HCT116 (cell line): ENCODE data around the gene ORAI1. TPM values are rescaled to one million over a fixed set of nuclear protein-coding genes. Genes with fewer than 3 reads are reported as not detected.
"Not testable (repeated sequence)": the region's sequence is repeated elsewhere in the genome, so short reads cannot be mapped to it uniquely, and the experiment has no call there.

Source experiments
- ATAC-seq: fragments of 200-7000 bp; cut with Tn5 transposase; 2 replicates; pipeline ENCODE4 v1.9.1; 2020; ENCODE audit warnings: mild to moderate bottlenecking, moderate library complexity
- BruUV-seq: library from RNA; stranded (reverse); fragments of 400-500 nt; replicated peaks from 2 replicates; lab custom pipeline; 2021; lab: Mats Ljungman, UMichigan
- CTCF ChIA-PET: fragments of 300-600 bp; sonication (Branson Sonifier 250); formaldehyde crosslinking; loops from one replicate; lab custom pipeline; 2021; ENCODE audit warnings: antibody characterized with exemption; lab: Charles Lee
- POLR2A ChIA-PET: fragments of 300-600, 350-600 bp; sonication (Branson Sonifier 250); formaldehyde crosslinking; loops from one replicate; lab custom pipeline; 2021; ENCODE audit warnings: antibody characterized with exemption; lab: Charles Lee
- RAD21 ChIA-PET, 2 experiments: fragments of 300-600 bp; sonication (Branson Sonifier 250); formaldehyde crosslinking; loops; one replicate each; lab custom pipeline; 2023; ENCODE audit warnings: low total read pairs in 2 of 2; ENCODE audit not compliant: uncharacterized antibody in 2 of 2, unreplicated experiment in 2 of 2, low non-redundant PET in 1 of 2; lab: Charles Lee
- DNase-seq: peaks from one replicate; pipeline ENCODE4 v3.0.0-alpha.2; 2010; ENCODE audit warnings: low read depth, low spot score
- H2AFZ ChIP-seq: fragments of 200-600 bp; shearing (Covaris generic), sonication (generic); 2 replicates; pipeline ENCODE4 v1.6.1; 2017; ENCODE audit warnings: low read depth, mixed run types, mixed read lengths, antibody characterized with exemption, low read length; ENCODE audit not compliant: poor library complexity, severe bottlenecking
- H3K27ac ChIP-seq: 2 replicates; pipeline ENCODE4 v1.5.1; 2012; ENCODE audit warnings: low read depth, low read length
- H3K27me3 ChIP-seq: fragments of 200-600 bp; sonication (generic); 2 replicates; pipeline ENCODE4 v1.6.1; 2016; ENCODE audit warnings: mixed run types, low read length, mixed read lengths; ENCODE audit not compliant: insufficient read depth
- H3K36me3 ChIP-seq, 2 experiments: fragments of 200-500 bp in 1 of 2; fragments of 200-600 bp in 1 of 2; sonication (Bioruptor generic) in 1 of 2; sonication (generic) in 1 of 2; 2 replicates each; pipeline versions ENCODE4 v1.5.1 to v1.6.1; 2014 to 2016; ENCODE audit warnings: low read length in 2 of 2, inconsistent platforms in 1 of 2, mixed read lengths in 1 of 2, mixed run types in 1 of 2; ENCODE audit not compliant: insufficient read depth in 2 of 2, control insufficient read depth in 1 of 2
- H3K4me1 ChIP-seq, 2 experiments: fragments of 200-600 bp in 1 of 2; sonication (generic) in 1 of 2; 2 replicates each; pipeline versions ENCODE4 v1.5.1 to v1.6.1; 2012 to 2017; ENCODE audit warnings: low read length in 2 of 2, inconsistent platforms in 1 of 2, mild to moderate bottlenecking in 1 of 2, mixed read lengths in 1 of 2, mixed run types in 1 of 2, moderate library complexity in 1 of 2; ENCODE audit not compliant: insufficient read depth in 2 of 2, control insufficient read depth in 1 of 2
- H3K4me2 ChIP-seq: fragments of 200-600 bp; sonication (generic); 2 replicates; pipeline ENCODE4 v1.6.1; 2017; ENCODE audit warnings: mixed run types, low read length, mixed read lengths
- H3K4me3 ChIP-seq, 2 experiments: fragments of 200-600 bp in 1 of 2; sonication (generic) in 1 of 2; replicated peaks in 1 of 2; 2 replicates each; pipeline ENCODE4 v1.5.1; 2011 to 2016; ENCODE audit warnings: low read length in 2 of 2, control low read depth in 1 of 2, low read depth in 1 of 2, mild to moderate bottlenecking in 1 of 2, mixed read lengths in 1 of 2, mixed run types in 1 of 2
- H3K79me2 ChIP-seq: fragments of 200-600 bp; sonication (generic); 2 replicates; pipeline ENCODE4 v1.6.1; 2017; ENCODE audit warnings: mild to moderate bottlenecking, mixed run types, low read length, moderate library complexity, mixed read lengths; ENCODE audit not compliant: insufficient read depth
- H3K9ac ChIP-seq: fragments of 200-600 bp; sonication (generic); 2 replicates; pipeline ENCODE4 v1.6.1; 2016; ENCODE audit warnings: low read length, mixed read lengths
- H3K9me2 ChIP-seq: fragments of 200-600 bp; sonication (generic), shearing (Covaris generic); 2 replicates; pipeline ENCODE4 v1.6.1; 2017; ENCODE audit warnings: mixed run types, mild to moderate bottlenecking, moderate library complexity; ENCODE audit not compliant: insufficient read depth
- H3K9me3 ChIP-seq, 2 experiments: fragments of 200-500 bp in 1 of 2; fragments of 200-600 bp in 1 of 2; sonication (Bioruptor generic) in 1 of 2; sonication (generic) in 1 of 2; 2 replicates each; pipeline ENCODE4 v1.6.1; 2014 to 2017; ENCODE audit warnings: low read length in 2 of 2, mixed read lengths in 2 of 2, inconsistent platforms in 1 of 2, low read depth in 1 of 2, mild to moderate bottlenecking in 1 of 2, mixed run types in 1 of 2, moderate library complexity in 1 of 2; ENCODE audit not compliant: control insufficient read depth in 1 of 2, insufficient read depth in 1 of 2
- H4K20me1 ChIP-seq: fragments of 200-600 bp; sonication (generic), shearing (Covaris generic); 2 replicates; pipeline ENCODE4 v1.6.1; 2017; ENCODE audit warnings: mixed run types, mild to moderate bottlenecking, moderate library complexity; ENCODE audit not compliant: insufficient read depth
- EGR1 ChIP-seq: IDR thresholded peaks from 2 replicates; pipeline ENCODE4 v1.6.1; 2012; ENCODE audit warnings: low read depth
- ELF1 ChIP-seq: IDR thresholded peaks from 2 replicates; pipeline ENCODE4 v1.6.1; 2012; ENCODE audit warnings: low read depth, borderline replicate concordance
- FOSL1 ChIP-seq: IDR thresholded peaks from 2 replicates; pipeline ENCODE4 v1.6.1; 2012; ENCODE audit warnings: low read depth
- JUND ChIP-seq: IDR thresholded peaks from 2 replicates; pipeline ENCODE4 v1.6.1; 2012
- POLR2A ChIP-seq: IDR thresholded peaks from 2 replicates; pipeline ENCODE4 v1.7.0; 2011; ENCODE audit warnings: borderline replicate concordance; ENCODE audit not compliant: insufficient read depth, insufficient read length; ENCODE audit errors: extremely low read depth
- POLR2AphosphoS5 ChIP-seq: IDR thresholded peaks from 2 replicates; pipeline ENCODE4 v1.6.1; 2011; ENCODE audit warnings: mild to moderate bottlenecking, low read depth, low read length, moderate library complexity
- SP1 ChIP-seq: IDR thresholded peaks from 2 replicates; pipeline ENCODE4 v1.6.1; 2012; ENCODE audit warnings: low read depth
- SRF ChIP-seq: IDR thresholded peaks from 2 replicates; pipeline ENCODE4 v1.6.1; 2012; ENCODE audit warnings: low read depth
- TCF7L2 ChIP-seq: IDR thresholded peaks from 2 replicates; pipeline ENCODE4 v1.7.0; 2011; ENCODE audit warnings: borderline replicate concordance, inconsistent platforms; ENCODE audit not compliant: insufficient read depth, insufficient read length; ENCODE audit errors: extremely low read depth
- YY1 ChIP-seq: IDR thresholded peaks from 2 replicates; pipeline ENCODE4 v1.6.1; 2011; ENCODE audit warnings: low read length, low read depth, moderate library complexity, mild to moderate bottlenecking; ENCODE audit not compliant: insufficient replicate concordance; ENCODE audit errors: extremely low read depth
- ZFX ChIP-seq: fragments of 450-650 bp; IDR thresholded peaks from 2 replicates; pipeline ENCODE4 v1.6.1; 2017
- intact Hi-C: fragments of 100-400 bp; cut with micrococcal nuclease; formaldehyde crosslinking; loops from 2 replicates; pipeline ENCODE4 v1.10.0; 2022
- total RNA-seq: library from RNA; stranded (reverse); gene quantifications from one replicate; pipeline ENCODE4 v1.2.1, GENCODE V29; 2021; ENCODE audit not compliant: unreplicated experiment
- TF ChIP-seq, protein P1 (sequence below): IDR thresholded peaks from 2 replicates; pipeline ENCODE4 v1.6.1; 2012
- TF ChIP-seq, protein P2 (sequence below): IDR thresholded peaks from 2 replicates; pipeline ENCODE4 v1.6.1; 2012

The ORAI1 gene
- total RNA-seq, 1 experiment from 2014 or later, result 20.2 TPM

DNA sequence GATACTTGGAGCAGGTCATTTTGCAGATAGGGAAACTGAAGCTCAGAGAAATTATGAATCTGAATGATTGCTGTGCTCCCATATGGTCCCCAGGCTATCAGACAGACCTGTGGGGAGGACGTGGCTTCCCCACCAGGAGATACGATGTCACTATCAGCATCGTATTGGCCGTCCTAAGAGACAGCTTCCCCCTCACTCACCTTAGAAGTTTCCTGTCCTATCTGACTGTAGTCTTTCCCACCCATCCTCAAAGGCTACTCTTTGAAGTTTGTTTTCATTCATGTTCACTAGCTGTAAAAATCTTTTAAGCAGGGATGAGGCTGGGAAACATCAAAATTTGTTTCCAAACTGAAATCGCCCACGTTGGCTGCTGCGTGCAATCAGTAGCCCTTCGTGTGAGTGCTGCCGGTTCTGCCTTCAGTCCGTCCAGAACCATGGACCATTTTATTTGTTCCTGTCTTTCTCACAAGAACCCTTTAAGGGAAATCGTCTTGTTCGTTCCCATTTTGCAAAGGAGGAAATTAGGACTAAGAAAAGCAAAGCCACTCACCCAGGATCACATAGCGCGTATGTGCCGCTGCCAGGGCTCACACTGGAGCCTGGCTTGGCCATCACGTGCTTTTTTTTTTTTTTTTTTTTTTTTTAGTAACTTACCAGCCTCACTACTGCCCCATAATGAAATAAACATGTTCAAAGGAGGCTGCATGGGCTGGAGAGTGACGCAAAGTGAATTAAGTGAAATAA, 44.5 kb upstream of the ORAI1 start:
- H3K9ac ChIP-seq, result no peak overlapping the region
- CTCF ChIA-PET, result no interaction called here
- BruUV-seq, result no TSS peak

DNA sequence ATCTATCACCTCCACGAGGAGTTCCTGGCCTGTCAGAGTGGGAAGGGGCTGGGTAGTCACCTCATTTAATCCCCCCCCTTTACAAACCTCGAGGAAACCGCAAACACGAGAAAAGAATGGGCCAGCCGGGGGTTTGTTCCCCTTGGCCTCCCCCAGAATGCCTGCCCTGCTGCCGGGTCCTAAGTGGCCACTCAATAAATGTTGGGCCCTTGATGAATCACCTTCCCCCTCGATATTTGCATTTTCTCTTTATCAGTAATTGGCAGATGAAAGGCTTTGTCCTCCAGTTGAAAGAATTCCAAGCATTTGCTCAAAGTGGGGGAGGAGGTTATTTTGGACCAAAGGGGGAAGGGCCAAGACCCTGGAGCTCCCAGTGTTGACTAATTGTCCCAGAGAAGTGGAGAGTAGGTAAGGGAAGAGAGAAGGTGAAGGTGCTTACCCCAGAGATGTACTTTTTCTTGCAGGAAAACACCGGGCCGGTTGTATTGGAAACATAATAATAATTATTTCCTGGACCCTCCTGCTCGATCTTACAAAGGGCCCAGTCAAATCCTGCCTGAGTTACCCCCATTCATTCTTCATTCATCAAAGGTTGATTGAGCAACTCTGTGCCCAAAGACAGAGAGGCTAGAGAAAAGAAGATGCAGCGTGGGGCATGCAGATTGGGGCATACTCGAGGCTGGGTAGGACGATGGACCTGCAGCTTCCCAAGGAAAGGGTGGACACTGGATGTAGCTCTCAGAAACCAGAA, 43.6 kb upstream of the ORAI1 start:
- H3K4me2 ChIP-seq, result peak overlapping the region; percentile 56
- TF ChIP-seq FOSL1 (no peak), YY1 (no peak), POLR2AphosphoS5 (no peak), POLR2A (no peak), TCF7L2 (peak; percentile 10)
- ChIA-PET POLR2A (no interaction called here), RAD21 (no interaction called here), CTCF (interaction anchor here (1.2 kb wide), 1 partner anchor 30 kb away, joined by 3 read pairs; no protein-coding TSS in a partner anchor)
- no peak overlapping the region for H2AFZ ChIP-seq
- DNase-seq, result no peak
- H3K27me3 ChIP-seq, result no peaks in the 10 kb centered on the region
- no peak overlapping the region for H3K9ac ChIP-seq
- H4K20me1 ChIP-seq, result no peaks in the 10 kb centered on the region
- no peaks in the 10 kb centered on the region for H3K36me3 ChIP-seq
- BruUV-seq, result no TSS peak
- H3K9me3 ChIP-seq, result no peaks in the 10 kb centered on the region
- no peak overlapping the region for H3K4me3 ChIP-seq
- no peak for ATAC-seq
- peaks cover 13 to 29% of the 10 kb centered on the region in 2 experiments for H3K4me1 ChIP-seq
- H3K27ac ChIP-seq, result no peak overlapping the region
- no peaks in the 10 kb centered on the region for H3K9me2 ChIP-seq
- no peaks in the 10 kb centered on the region for H3K79me2 ChIP-seq
- intact Hi-C loops, result no loop called here

More for the DNA sequence above, 44.5 kb upstream of the ORAI1 start:
- H4K20me1 ChIP-seq, result no peaks in the 10 kb centered on the region
- ATAC-seq, result no peak
- no peak for DNase-seq
- H3K4me3 ChIP-seq, result no peak overlapping the region
- ChIA-PET RAD21 (no interaction called here), POLR2A (no interaction called here)
- H3K9me2 ChIP-seq, result no peaks in the 10 kb centered on the region
- intact Hi-C loops, result loop anchor here (2.0 kb wide), 1 partner anchor 15 kb away; no protein-coding TSS in a partner anchor
- peak overlapping the region; percentile 56; the same call in 1 of the 2 replicates for H3K4me2 ChIP-seq
- H3K36me3 ChIP-seq, result no peaks in the 10 kb centered on the region
- no peak for TF ChIP-seq JUND
- TF ChIP-seq, protein P1, sequence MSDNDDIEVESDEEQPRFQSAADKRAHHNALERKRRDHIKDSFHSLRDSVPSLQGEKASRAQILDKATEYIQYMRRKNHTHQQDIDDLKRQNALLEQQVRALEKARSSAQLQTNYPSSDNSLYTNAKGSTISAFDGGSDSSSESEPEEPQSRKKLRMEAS, result no peak
- no peak for TF ChIP-seq ZFX
- TF ChIP-seq, protein P2, sequence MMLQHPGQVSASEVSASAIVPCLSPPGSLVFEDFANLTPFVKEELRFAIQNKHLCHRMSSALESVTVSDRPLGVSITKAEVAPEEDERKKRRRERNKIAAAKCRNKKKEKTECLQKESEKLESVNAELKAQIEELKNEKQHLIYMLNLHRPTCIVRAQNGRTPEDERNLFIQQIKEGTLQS, result no peak
- TF ChIP-seq SP1, result no peak
- TF ChIP-seq EGR1, result no peak
- TF ChIP-seq YY1, result no peak
- no peak for TF ChIP-seq SRF
- TF ChIP-seq ELF1, result no peak
- TF ChIP-seq, all 23 proteins: peak for 0
- H3K9me3 ChIP-seq, result no peaks in the 10 kb centered on the region
- H3K27me3 ChIP-seq, result no peaks in the 10 kb centered on the region
- no peak overlapping the region for H3K27ac ChIP-seq
- no peak overlapping the region for H2AFZ ChIP-seq
- H3K4me1 ChIP-seq, result peaks cover 13 to 29% of the 10 kb centered on the region in 2 experiments
- no peaks in the 10 kb centered on the region for H3K79me2 ChIP-seq

DNA sequence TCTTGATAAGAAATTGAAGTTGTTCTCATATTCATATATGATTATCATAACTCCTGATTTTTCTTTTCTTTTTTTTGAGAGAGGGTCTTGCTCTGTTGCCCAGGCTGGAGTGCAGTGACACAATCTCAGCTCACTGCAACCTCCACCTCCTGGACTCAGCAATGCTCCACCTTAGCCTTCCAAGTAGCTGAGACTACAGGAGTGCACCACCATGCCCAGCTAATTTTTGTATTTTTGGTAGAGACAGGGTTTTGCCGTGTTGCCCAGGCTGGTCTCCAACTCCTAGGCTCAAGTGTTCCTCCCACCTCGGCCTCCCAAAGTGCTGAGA, 43.0 kb upstream of the ORAI1 start:
- H4K20me1 ChIP-seq, H3K4me2 ChIP-seq, H3K79me2 ChIP-seq, BruUV-seq, H3K27ac ChIP-seq, RAD21 ChIA-PET, H3K27me3 ChIP-seq, H3K9me3 ChIP-seq, DNase-seq, POLR2A ChIA-PET, H3K9ac ChIP-seq, H3K9me2 ChIP-seq, H2AFZ ChIP-seq, intact Hi-C loops, ATAC-seq, H3K36me3 ChIP-seq, H3K4me3 ChIP-seq: not testable (repeated sequence)
- CTCF ChIA-PET, result interaction anchor here (1.2 kb wide), 1 partner anchor 31 kb away, joined by 3 read pairs; no protein-coding TSS in a partner anchor
- H3K4me1 ChIP-seq, result peaks cover 13 to 29% of the 10 kb centered on the region in 2 experiments
